Suprapubic skin (tissue), 4 donors: ENCODE results near the gene AKR1C3. TPM values are rescaled to one million over a fixed set of nuclear protein-coding genes. Genes with fewer than 3 reads are reported as not detected.
"Not testable (repeated sequence)": the region's sequence is repeated elsewhere in the genome, so short reads cannot be mapped to it uniquely, and the experiment has no call there.

Source experiments
- DNase-seq, 2 donors: peaks; one replicate each; pipeline ENCODE4 v3.0.0-alpha.2; 2019; ENCODE audit warnings: low spot score in 2 of 2
- H3K27ac ChIP-seq: fragments of 200-600 bp; sonication (generic); one replicate; pipeline ENCODE4 v1.5.1; 2019
- H3K27me3 ChIP-seq: fragments of 200-600 bp; sonication (generic); one replicate; pipeline ENCODE4 v1.5.1; 2019
- H3K36me3 ChIP-seq: fragments of 200-600 bp; sonication (generic); one replicate; pipeline ENCODE4 v1.5.1; 2019
- H3K4me1 ChIP-seq: fragments of 200-600 bp; sonication (generic); one replicate; pipeline ENCODE4 v1.5.1; 2019
- H3K4me3 ChIP-seq: fragments of 200-600 bp; sonication (generic); one replicate; pipeline ENCODE4 v1.5.1; 2019; ENCODE audit warnings: mild to moderate bottlenecking
- H3K9me3 ChIP-seq: fragments of 200-600 bp; sonication (generic); one replicate; pipeline ENCODE4 v1.5.1; 2019
- EP300 ChIP-seq: sonication (generic); formaldehyde crosslinking; IDR thresholded peaks from one replicate; pipeline ENCODE4 v1.6.1; 2017; ENCODE audit warnings: antibody characterized with exemption
- POLR2A ChIP-seq, 2 donors: fragments of 450-650 bp; IDR thresholded peaks; one replicate each; pipeline ENCODE4 v1.6.1; 2017; ENCODE audit warnings: antibody characterized with exemption in 2 of 2, mild to moderate bottlenecking in 2 of 2, moderate library complexity in 2 of 2
- POLR2AphosphoS5 ChIP-seq, 3 donors: sonication (generic); formaldehyde crosslinking; IDR thresholded peaks; one replicate each; pipeline ENCODE4 v1.6.1; 2017; ENCODE audit warnings: antibody characterized with exemption in 3 of 3
- WGBS: methylation state at CpG from one replicate; pipeline ENCODE4 v1.1.5; 2018; 5-methylcytosine and 5-hydroxymethylcytosine counted together
- total RNA-seq, 4 donors: library from RNA; depleted of rRNA; stranded (reverse); fragments of >200 nt; gene quantifications; one replicate each; pipeline ENCODE4 v1.1.0, GENCODE V29; 2016
- TF ChIP-seq, protein P1 (sequence below), 2 donors: fragments of 200-600 bp in 1 of 2; fragments of 450-650 bp in 1 of 2; sonication (generic) in 1 of 2; IDR thresholded peaks; one replicate each; pipeline ENCODE4 v1.5.1; 2016 to 2019; ENCODE audit warnings: antibody characterized with exemption in 2 of 2, mild to moderate bottlenecking in 1 of 2, moderate library complexity in 1 of 2

AKR1C3 gene
- total RNA-seq, 4 donors from 2014 or later, result 13.4 to 43.0 (median 15.5) TPM

DNA sequence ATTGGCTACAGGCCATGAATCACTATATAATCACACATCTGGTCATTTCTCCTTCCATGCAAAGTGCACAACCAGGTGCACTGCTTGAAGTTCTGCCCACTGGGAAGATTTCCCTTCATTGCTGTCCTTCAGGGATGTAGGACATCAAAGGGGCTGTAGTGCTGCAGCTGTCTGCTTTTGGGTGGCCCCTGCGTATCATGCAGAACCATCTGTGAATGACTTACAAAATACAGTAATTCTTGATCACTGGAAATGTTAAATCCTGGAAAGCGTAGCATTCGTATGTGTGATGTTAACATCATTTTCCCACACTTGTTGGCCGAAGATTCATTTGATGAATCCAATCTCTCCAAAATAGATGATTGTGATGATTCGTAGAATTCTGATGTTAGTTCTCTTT, 22.4 kb downstream of the AKR1C3 start:
- 79% methylated on average over 5 of the region's 5 CpGs for WGBS
- H3K27ac ChIP-seq, result no peak overlapping the region
- H3K36me3 ChIP-seq, result no peaks in the 10 kb centered on the region
- H3K4me1 ChIP-seq, result no peaks in the 10 kb centered on the region
- no peak for DNase-seq
- H3K27me3 ChIP-seq, result no peaks in the 10 kb centered on the region
- H3K4me3 ChIP-seq, result no peak overlapping the region
- TF ChIP-seq POLR2A (IDR thresholded peaks at IDR 0.05) (no peak), EP300 (no peak), POLR2AphosphoS5 (IDR thresholded peaks at IDR 0.05) (no peak)
- TF ChIP-seq, protein P1, sequence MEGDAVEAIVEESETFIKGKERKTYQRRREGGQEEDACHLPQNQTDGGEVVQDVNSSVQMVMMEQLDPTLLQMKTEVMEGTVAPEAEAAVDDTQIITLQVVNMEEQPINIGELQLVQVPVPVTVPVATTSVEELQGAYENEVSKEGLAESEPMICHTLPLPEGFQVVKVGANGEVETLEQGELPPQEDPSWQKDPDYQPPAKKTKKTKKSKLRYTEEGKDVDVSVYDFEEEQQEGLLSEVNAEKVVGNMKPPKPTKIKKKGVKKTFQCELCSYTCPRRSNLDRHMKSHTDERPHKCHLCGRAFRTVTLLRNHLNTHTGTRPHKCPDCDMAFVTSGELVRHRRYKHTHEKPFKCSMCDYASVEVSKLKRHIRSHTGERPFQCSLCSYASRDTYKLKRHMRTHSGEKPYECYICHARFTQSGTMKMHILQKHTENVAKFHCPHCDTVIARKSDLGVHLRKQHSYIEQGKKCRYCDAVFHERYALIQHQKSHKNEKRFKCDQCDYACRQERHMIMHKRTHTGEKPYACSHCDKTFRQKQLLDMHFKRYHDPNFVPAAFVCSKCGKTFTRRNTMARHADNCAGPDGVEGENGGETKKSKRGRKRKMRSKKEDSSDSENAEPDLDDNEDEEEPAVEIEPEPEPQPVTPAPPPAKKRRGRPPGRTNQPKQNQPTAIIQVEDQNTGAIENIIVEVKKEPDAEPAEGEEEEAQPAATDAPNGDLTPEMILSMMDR (IDR thresholded peaks at IDR 0.05), result no peak
- H3K9me3 ChIP-seq, result no peaks in the 10 kb centered on the region

DNA sequence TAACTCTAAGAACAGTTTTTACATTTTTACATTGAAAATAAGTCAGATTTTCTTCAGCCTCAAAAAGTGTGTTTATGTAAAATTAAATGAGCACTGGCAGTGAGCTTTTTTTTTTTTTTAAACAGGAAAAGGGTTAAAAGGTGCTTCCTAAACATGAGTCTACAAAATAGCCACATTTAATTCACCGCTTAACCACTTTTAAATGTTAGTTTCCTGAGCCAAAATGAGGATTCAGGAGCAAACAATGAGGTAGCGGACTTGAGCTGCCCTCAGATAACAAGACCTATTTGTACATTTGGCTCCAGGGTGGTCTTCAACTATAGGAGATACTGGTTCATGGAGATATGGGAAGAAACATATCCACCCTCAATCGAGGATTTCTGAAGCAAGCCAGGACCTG, 22.8 kb downstream of the AKR1C3 start:
- no peaks in the 10 kb centered on the region for H3K9me3 ChIP-seq
- no peak for DNase-seq
- H3K27me3 ChIP-seq, result no peaks in the 10 kb centered on the region
- H3K27ac ChIP-seq, result no peak overlapping the region
- no peaks in the 10 kb centered on the region for H3K36me3 ChIP-seq
- H3K4me3 ChIP-seq, result no peak overlapping the region
- TF ChIP-seq, protein P1 (IDR thresholded peaks at IDR 0.05), result no peak
- no peak for TF ChIP-seq POLR2A (IDR thresholded peaks at IDR 0.05)
- no peak for TF ChIP-seq POLR2AphosphoS5 (IDR thresholded peaks at IDR 0.05)
- TF ChIP-seq EP300, result no peak
- WGBS, result 62% methylated on average over 3 of the region's 3 CpGs
- H3K4me1 ChIP-seq, result no peaks in the 10 kb centered on the region

DNA sequence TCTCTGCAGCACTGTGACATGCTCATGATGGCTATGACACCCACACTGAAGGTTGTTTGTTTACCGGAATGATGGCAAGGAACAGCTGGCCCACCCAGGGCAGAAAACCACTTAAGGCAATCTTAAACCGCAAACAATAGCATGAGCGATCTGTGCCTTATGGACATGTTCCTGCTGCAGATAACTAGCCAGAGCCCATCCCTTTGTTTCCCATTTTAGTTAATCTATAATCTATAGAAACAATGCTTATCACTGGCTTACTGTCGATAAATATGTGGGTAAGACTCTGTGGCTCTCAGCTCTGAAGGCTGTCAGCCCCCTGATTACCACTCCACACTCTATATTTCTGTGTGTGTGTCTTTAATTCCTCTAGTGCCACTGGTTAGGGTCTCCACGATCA, 25.8 kb downstream of the AKR1C3 start:
- 88% methylated on average over 5 of the region's 5 CpGs for WGBS
- H3K27ac ChIP-seq, result not testable (repeated sequence)

DNA sequence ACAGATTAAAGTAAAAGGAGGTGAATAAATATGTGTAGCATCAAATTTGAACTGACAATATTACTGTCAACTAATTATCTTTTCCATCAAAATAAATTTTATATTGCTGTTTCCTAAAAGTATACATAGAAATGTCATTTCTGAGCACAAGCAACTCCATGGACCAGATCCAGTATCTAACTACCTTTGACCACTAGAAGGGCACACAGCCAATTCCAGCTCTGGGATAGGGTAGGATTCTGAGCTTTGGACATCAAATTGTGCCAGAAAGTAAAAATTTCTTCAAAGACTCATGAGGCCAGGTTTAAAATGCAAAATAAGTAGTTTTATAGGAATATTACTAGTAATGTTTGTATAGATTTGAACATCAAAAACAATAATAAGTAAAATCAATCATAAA, 29.7 kb downstream of the AKR1C3 start:
- H3K4me1 ChIP-seq, result no peaks in the 10 kb centered on the region
- TF ChIP-seq EP300, result no peak
- no peak for DNase-seq
- H3K27ac ChIP-seq, result no peak overlapping the region
- H3K27me3 ChIP-seq, result no peaks in the 10 kb centered on the region
- H3K4me3 ChIP-seq, result no peak overlapping the region
- H3K9me3 ChIP-seq, result peaks cover 4% of the 10 kb centered on the region
- H3K36me3 ChIP-seq, result no peaks in the 10 kb centered on the region

More for the DNA sequence above, 25.8 kb downstream of the AKR1C3 start:
- H3K4me3 ChIP-seq, H3K27me3 ChIP-seq, DNase-seq, H3K4me1 ChIP-seq, H3K36me3 ChIP-seq, H3K9me3 ChIP-seq: not testable (repeated sequence)

DNA sequence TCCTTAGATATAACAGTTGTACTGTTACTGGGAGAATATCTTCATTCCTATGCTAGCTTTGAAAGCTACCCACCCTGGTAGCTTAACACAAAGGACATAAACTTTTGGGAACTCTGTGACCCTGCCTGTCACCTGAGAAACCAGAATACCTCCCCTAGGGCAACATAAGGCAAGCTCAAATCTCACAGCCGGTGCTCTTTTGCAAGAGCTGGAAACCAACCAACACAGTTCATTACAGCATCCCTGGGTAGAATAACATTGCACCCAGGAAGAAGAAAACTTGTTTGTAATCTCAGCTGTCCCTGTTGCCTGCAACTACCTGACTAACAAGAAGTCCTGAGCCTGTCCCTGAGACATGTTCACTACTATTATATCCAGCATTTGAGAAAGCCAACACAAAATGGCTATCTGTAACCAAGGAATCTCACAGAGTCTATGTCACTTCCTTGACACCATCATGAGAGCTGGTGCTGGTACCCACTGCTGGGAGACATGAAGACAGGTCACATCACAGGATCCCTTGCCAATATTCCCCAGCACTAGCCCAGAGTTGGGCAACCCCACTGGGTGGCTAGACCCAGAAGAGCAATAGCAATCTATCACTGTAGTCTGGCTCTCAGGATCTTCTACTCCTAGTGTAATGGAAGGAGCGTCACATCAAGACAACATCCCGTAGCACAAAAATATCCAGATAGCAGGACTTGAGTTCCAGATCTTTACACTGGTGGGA, 31.3 kb downstream of the AKR1C3 start:
- TF ChIP-seq POLR2AphosphoS5 (IDR thresholded peaks at IDR 0.05), result no peak
- no peak for TF ChIP-seq EP300
- TF ChIP-seq, protein P1 (IDR thresholded peaks at IDR 0.05), result no peak
- no peak for TF ChIP-seq POLR2A (IDR thresholded peaks at IDR 0.05)
- Histone ChIP-seq H3K4me3 (no peak overlapping the region), H3K27ac (no peak overlapping the region), H3K9me3 (peaks cover 4% of the 10 kb centered on the region), H3K27me3 (no peaks in the 10 kb centered on the region), H3K36me3 (no peaks in the 10 kb centered on the region), H3K4me1 (no peaks in the 10 kb centered on the region)
- 63% methylated on average over 2 of the region's 3 CpGs for WGBS
- no peak for DNase-seq

DNA sequence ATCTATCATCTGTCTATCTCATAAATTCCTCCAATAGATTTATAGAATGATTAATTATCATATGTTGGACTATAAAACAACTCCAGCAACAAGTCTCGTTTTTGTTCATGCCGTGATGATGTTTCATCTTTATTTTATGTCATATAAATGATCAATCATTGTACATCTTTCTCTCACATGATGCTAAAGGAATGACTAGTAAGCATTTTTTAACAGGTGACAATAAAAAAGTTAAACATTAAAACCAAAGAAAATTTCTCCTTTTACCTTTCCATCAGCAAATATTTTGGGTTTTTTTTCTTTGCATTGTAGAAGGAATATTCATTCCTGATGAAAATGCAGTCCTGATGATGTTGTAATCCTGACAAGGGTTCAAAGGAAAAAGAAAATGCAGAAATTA, 41.4 kb downstream of the AKR1C3 start:
- Histone ChIP-seq H3K27ac (no peak overlapping the region), H3K36me3 (no peaks in the 10 kb centered on the region), H3K27me3 (no peaks in the 10 kb centered on the region), H3K9me3 (peaks cover 12% of the 10 kb centered on the region), H3K4me3 (no peak overlapping the region), H3K4me1 (no peaks in the 10 kb centered on the region)
- no peak for TF ChIP-seq POLR2A (IDR thresholded peaks at IDR 0.05)
- TF ChIP-seq POLR2AphosphoS5 (IDR thresholded peaks at IDR 0.05), result no peak
- TF ChIP-seq EP300, result no peak
- TF ChIP-seq, protein P1 (IDR thresholded peaks at IDR 0.05), result no peak
- DNase-seq, result no peak
- 67% methylated on average over 2 of the region's 2 CpGs for WGBS
